Ishikawa (cell line): ENCODE results near the gene DRG1.

Experiments
- EP300 ChIP-seq: IDR thresholded peaks from 2 replicates; pipeline ENCODE4 v1.6.1; 2012; ENCODE audit warnings: borderline replicate concordance
- FOXM1 ChIP-seq: IDR thresholded peaks from 2 replicates; pipeline ENCODE4 v1.6.1; 2012; ENCODE audit warnings: low read depth, borderline replicate concordance
- NFIC ChIP-seq: IDR thresholded peaks from 2 replicates; pipeline ENCODE4 v1.6.1; 2012
- TAF1 ChIP-seq: IDR thresholded peaks from 2 replicates; pipeline ENCODE4 v1.6.1; 2012; ENCODE audit warnings: low read depth, mild to moderate bottlenecking
- TEAD4 ChIP-seq: IDR thresholded peaks from 2 replicates; pipeline ENCODE4 v1.6.1; 2012
- YY1 ChIP-seq: IDR thresholded peaks from 2 replicates; pipeline ENCODE4 v1.6.1; 2012; ENCODE audit warnings: low read depth
- TF ChIP-seq, protein P1 (sequence below): IDR thresholded peaks from 2 replicates; pipeline ENCODE4 v1.6.1; 2012; ENCODE audit warnings: low read depth, mild to moderate bottlenecking
- TF ChIP-seq, protein P2 (sequence below): IDR thresholded peaks from 2 replicates; pipeline ENCODE4 v1.6.1; 2012
- TF ChIP-seq, protein P3 (sequence below): IDR thresholded peaks from 2 replicates; pipeline ENCODE4 v1.6.1; 2012

GRCh38 chr22:31449506-31449905, 50.1 kb downstream of the DRG1 start:
- TF ChIP-seq NFIC, result no peak
- TF ChIP-seq TAF1, result no peak
- TF ChIP-seq TEAD4, result no peak
- TF ChIP-seq, protein P1, sequence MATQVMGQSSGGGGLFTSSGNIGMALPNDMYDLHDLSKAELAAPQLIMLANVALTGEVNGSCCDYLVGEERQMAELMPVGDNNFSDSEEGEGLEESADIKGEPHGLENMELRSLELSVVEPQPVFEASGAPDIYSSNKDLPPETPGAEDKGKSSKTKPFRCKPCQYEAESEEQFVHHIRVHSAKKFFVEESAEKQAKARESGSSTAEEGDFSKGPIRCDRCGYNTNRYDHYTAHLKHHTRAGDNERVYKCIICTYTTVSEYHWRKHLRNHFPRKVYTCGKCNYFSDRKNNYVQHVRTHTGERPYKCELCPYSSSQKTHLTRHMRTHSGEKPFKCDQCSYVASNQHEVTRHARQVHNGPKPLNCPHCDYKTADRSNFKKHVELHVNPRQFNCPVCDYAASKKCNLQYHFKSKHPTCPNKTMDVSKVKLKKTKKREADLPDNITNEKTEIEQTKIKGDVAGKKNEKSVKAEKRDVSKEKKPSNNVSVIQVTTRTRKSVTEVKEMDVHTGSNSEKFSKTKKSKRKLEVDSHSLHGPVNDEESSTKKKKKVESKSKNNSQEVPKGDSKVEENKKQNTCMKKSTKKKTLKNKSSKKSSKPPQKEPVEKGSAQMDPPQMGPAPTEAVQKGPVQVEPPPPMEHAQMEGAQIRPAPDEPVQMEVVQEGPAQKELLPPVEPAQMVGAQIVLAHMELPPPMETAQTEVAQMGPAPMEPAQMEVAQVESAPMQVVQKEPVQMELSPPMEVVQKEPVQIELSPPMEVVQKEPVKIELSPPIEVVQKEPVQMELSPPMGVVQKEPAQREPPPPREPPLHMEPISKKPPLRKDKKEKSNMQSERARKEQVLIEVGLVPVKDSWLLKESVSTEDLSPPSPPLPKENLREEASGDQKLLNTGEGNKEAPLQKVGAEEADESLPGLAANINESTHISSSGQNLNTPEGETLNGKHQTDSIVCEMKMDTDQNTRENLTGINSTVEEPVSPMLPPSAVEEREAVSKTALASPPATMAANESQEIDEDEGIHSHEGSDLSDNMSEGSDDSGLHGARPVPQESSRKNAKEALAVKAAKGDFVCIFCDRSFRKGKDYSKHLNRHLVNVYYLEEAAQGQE, result no peak
- no peak for TF ChIP-seq YY1
- TF ChIP-seq, protein P2, sequence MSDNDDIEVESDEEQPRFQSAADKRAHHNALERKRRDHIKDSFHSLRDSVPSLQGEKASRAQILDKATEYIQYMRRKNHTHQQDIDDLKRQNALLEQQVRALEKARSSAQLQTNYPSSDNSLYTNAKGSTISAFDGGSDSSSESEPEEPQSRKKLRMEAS, result no peak
- TF ChIP-seq, protein P3, sequence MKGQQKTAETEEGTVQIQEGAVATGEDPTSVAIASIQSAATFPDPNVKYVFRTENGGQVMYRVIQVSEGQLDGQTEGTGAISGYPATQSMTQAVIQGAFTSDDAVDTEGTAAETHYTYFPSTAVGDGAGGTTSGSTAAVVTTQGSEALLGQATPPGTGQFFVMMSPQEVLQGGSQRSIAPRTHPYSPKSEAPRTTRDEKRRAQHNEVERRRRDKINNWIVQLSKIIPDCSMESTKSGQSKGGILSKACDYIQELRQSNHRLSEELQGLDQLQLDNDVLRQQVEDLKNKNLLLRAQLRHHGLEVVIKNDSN, result no peak
- TF ChIP-seq FOXM1, result no peak
- no peak for TF ChIP-seq EP300
